Pancreas (tissue), 10 donors: ENCODE data around the gene CD2AP. TPM values are rescaled to one million over a fixed set of nuclear protein-coding genes. Genes with fewer than 3 reads are reported as not detected.

ENCODE experiments used
- ATAC-seq, 4 donors: fragments of 200-7000 bp; cut with Tn5 transposase; one replicate each; pipeline versions ENCODE4 v1.8.0 to v1.9.1; 2020; ENCODE audit warnings: mild to moderate bottlenecking in 4 of 4, moderate library complexity in 4 of 4
- DNase-seq, 6 donors: peaks; one replicate each; pipeline ENCODE4 v3.0.0-alpha.2; 2020
- FAIRE-seq: peaks from 2 replicates; lab custom pipeline; 2012; peaks lifted over from hg19 to GRCh38; lab: Jason Lieb, UNC
- H3K27ac ChIP-seq, 4 donors: fragments of 200-600 bp; sonication (generic); 1 replicate in 3 of 4; 2 replicates in 1 of 4; pipeline versions ENCODE4 v1.5.0 to v1.8.0; 2020
- H3K27me3 ChIP-seq, 4 donors: fragments of 200-600 bp; one replicate each; pipeline ENCODE4 v1.8.0; 2021
- H3K36me3 ChIP-seq, 3 donors: fragments of 200-600 bp; sonication (generic) in 1 of 3; one replicate each; pipeline versions ENCODE4 v1.5.0 to v1.8.0; 2020 to 2021
- H3K4me1 ChIP-seq, 3 donors: fragments of 200-600 bp; one replicate each; pipeline ENCODE4 v1.8.0; 2021
- H3K4me3 ChIP-seq, 4 donors: fragments of 200-600 bp; sonication (generic) in 2 of 4; one replicate each; pipeline versions ENCODE4 v1.5.0 to v1.8.0; 2020 to 2021
- H3K9me3 ChIP-seq, 4 donors: fragments of 200-600 bp; one replicate each; pipeline ENCODE4 v1.8.0; 2021
- WGBS, 2 donors: extraction: QIAGEN DNeasy Blood & Tissue Kit; methylation state at CpG; one replicate each; pipeline ENCODE4 v1.1.7; 2013; 5-methylcytosine and 5-hydroxymethylcytosine counted together
- intact Hi-C, 3 donors: fragments of 100-400 bp; cut with DNase I; formaldehyde crosslinking; loops; one replicate each; pipeline versions ENCODE4 v1.11.1 to v1.14.2; 2022
- polyA plus RNA-seq, 2 donors: library from polyadenylated mRNA; stranded (reverse); fragments of 200-250 nt; gene quantifications; one replicate each; pipeline ENCODE4 v1.2.3, GENCODE V29; 2013
- total RNA-seq, 6 donors: library from RNA; stranded (reverse); fragmentation: NEBNext Ultra II Directional in 4 of 6; extraction: Animal tissue kit (Norgen Biotek cat#: 25700) in 4 of 6; gene quantifications; one replicate each; pipeline versions ENCODE4 v1.2.1 to v1.2.4, GENCODE V29; 2021 to 2023
- TF ChIP-seq, protein P1 (sequence below), 4 donors: fragments of 200-600 bp; sonication (generic) in 3 of 4; IDR thresholded peaks; one replicate each; pipeline versions ENCODE4 v1.5.0 to v1.8.0; 2021; ENCODE audit warnings: antibody characterized with exemption in 4 of 4
- donor health status: healthy with polysubstance abuse.
- donor health status: DM: no; HTN: no; CAD: no; lungs with moderate emphysema.
- donor health status: DM: no; HTN: no; CAD: no.
- donor health status: control.
- donor health status: control.
- donor health status: Bipolar disorder and iron deficiency.
- donor health status: DM: yes; HTN: yes; CAD: no.
- donor health status: DM: no; HTN: no; CAD: no.
- donor health status: DM: no; HTN: no; CAD: no.
- donor health status: DM: yes; HTN: yes; CAD: no.

Gene CD2AP
- total and polyA plus RNA-seq, 8 donors, result 7.6 to 38.5 (median 17.7) TPM

GRCh38 chr6:47512872-47513271 lies 35.3 kb downstream of the CD2AP start:
- no peaks in the 10 kb centered on the region for H3K9me3 ChIP-seq
- no peaks in the 10 kb centered on the region for H3K36me3 ChIP-seq
- H3K4me3 ChIP-seq, result no peak overlapping the region
- intact Hi-C loops, result no loop called here
- no peak overlapping the region for H3K27ac ChIP-seq
- no peaks in the 10 kb centered on the region for H3K27me3 ChIP-seq
- H3K4me1 ChIP-seq, result peaks cover 0 to 15% (median 10%) of the 10 kb centered on the region in 3 donors
- TF ChIP-seq, protein P1, sequence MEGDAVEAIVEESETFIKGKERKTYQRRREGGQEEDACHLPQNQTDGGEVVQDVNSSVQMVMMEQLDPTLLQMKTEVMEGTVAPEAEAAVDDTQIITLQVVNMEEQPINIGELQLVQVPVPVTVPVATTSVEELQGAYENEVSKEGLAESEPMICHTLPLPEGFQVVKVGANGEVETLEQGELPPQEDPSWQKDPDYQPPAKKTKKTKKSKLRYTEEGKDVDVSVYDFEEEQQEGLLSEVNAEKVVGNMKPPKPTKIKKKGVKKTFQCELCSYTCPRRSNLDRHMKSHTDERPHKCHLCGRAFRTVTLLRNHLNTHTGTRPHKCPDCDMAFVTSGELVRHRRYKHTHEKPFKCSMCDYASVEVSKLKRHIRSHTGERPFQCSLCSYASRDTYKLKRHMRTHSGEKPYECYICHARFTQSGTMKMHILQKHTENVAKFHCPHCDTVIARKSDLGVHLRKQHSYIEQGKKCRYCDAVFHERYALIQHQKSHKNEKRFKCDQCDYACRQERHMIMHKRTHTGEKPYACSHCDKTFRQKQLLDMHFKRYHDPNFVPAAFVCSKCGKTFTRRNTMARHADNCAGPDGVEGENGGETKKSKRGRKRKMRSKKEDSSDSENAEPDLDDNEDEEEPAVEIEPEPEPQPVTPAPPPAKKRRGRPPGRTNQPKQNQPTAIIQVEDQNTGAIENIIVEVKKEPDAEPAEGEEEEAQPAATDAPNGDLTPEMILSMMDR (IDR thresholded peaks at IDR 0.05), result no peak
- no peak for ATAC-seq
- FAIRE-seq, result no peak
- DNase-seq, result no peak

DNA sequence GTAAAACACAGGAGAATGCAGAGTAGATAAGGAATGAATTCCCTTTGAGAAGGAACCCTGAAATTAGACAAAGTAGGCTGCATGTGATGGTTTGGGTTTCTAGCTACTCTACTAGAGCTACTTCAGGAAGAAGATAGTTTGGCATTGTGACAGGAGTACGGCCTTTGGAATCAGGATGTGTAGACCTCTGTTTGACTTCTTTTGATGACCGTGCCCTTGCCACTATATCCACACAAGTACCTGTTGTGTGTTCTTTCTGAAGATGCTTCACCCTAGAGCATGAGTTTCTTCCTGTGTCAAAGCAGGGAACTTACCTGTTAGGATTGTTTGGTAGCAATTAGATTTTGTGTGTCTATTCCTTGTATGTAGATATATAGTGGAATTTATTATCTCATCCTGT lies 41.7 kb downstream of the CD2AP start:
- intact Hi-C loops, result no loop called here
- Histone ChIP-seq H3K27ac (no peak overlapping the region), H3K36me3 (no peaks in the 10 kb centered on the region), H3K27me3 (no peaks in the 10 kb centered on the region), H3K9me3 (no peaks in the 10 kb centered on the region), H3K4me3 (no peak overlapping the region), H3K4me1 (peaks cover 0 to 21% (median 16%) of the 10 kb centered on the region in 3 donors)
- TF ChIP-seq, protein P1 (IDR thresholded peaks at IDR 0.05), result no peak
- FAIRE-seq, result no peak
- DNase-seq, result no peak
- WGBS, 2 donors, result 49 to 56% methylated on average over 2 of the region's 2 CpGs
- peak in 2 of 4 donors; percentile 34 to 44 for ATAC-seq

DNA sequence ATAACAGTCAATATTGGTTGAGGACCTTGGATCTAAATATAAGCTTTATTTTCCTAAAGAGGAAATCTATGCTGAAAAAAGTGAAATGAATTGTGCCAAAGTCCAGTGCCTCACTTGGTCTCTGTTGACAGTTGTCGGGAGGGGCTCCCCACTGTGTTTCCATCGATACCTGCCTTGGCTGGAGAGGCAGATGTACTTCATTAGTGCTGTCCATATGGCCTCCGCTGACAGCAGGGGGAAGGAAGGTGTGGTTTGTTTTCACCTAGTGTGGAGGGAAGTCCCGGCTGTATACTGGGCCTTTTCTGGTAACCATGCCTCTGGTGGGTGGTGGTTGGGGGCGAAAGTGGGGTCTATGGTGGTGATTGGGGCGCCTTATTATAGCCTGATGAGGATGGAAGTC lies 42.7 kb downstream of the CD2AP start:
- Histone ChIP-seq H3K4me3 (no peak overlapping the region), H3K27ac (no peak overlapping the region), H3K27me3 (no peaks in the 10 kb centered on the region), H3K36me3 (no peaks in the 10 kb centered on the region), H3K4me1 (peaks cover 0 to 26% (median 23%) of the 10 kb centered on the region in 3 donors), H3K9me3 (no peaks in the 10 kb centered on the region)
- peak in 3 of 4 donors; percentile 60 to 71 (median 66) for ATAC-seq
- DNase-seq, result no peak
- FAIRE-seq, result no peak
- TF ChIP-seq, protein P1 (IDR thresholded peaks at IDR 0.05), result no peak
- intact Hi-C loops, result no loop called here
- WGBS, 2 donors, result 69 to 73% methylated on average over 6 of the region's 6 CpGs

GRCh38 chr6:47521961-47522360 lies 44.4 kb downstream of the CD2AP start:
- no peak overlapping the region for H3K27ac ChIP-seq
- H3K36me3 ChIP-seq, result peaks cover 0 to under 1% (median 0%) of the 10 kb centered on the region in 3 donors
- no peak for FAIRE-seq
- DNase-seq, result no peak
- H3K4me1 ChIP-seq, result peaks cover 6 to 32% (median 28%) of the 10 kb centered on the region in 3 donors
- peak in 1 of 4 donors; percentile 32 for ATAC-seq
- no peaks in the 10 kb centered on the region for H3K27me3 ChIP-seq
- 67 to 68% methylated on average over 5 to 6 of the region's 6 CpGs for WGBS, 2 donors
- TF ChIP-seq, protein P1 (IDR thresholded peaks at IDR 0.05), result no peak
- no peak overlapping the region for H3K4me3 ChIP-seq
- no peaks in the 10 kb centered on the region for H3K9me3 ChIP-seq
- intact Hi-C loops, result no loop called here

DNA sequence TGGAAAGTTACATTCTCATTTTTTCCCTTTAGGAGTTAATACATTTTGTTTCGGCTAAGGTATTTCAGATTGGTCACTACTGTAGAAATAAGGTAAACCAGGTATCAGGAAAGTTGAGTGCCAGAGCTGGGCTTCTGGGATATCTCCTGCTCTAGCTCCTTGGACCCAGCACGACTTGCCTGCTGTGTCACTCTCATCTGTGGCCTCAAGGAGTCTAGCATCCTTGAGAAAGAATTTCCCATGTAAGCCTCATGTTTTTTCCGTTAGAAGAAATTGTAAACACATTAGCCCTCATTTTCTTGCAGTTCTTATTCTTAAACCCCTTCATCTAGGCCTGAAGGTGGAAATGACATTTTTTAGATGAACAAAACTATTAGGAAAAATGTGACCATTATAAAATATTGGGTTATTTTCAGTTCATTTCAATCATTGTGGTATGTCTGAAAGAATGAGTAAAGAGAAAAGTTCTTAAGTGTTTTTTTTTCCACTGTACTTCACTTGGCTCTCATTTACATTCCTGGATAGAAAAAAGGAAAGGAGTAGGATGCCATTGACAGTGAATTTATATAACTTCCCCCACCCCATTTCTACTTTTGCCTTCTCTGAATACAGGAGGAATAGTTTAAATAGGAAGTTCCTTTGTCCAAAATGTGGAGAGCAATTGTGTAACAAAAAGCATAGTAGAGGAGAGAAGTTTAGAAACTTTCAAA lies 46.7 kb downstream of the CD2AP start:
- Histone ChIP-seq H3K27ac (no peak overlapping the region), H3K36me3 (peaks cover 0 to 8% (median 3%) of the 10 kb centered on the region in 3 donors), H3K4me1 (peaks cover 6 to 29% (median 28%) of the 10 kb centered on the region in 3 donors), H3K9me3 (no peaks in the 10 kb centered on the region), H3K27me3 (no peaks in the 10 kb centered on the region), H3K4me3 (no peak overlapping the region)
- WGBS, 2 donors, result 63 to 70% methylated on average over 3 of the region's 3 CpGs
- DNase-seq (no peak), FAIRE-seq (no peak), ATAC-seq (peak in 1 of 4 donors; percentile 34)
- intact Hi-C loops, result no loop called here
- TF ChIP-seq, protein P1 (IDR thresholded peaks at IDR 0.05), result no peak
